Gastrocnemius medialis (tissue), 4 donors: ENCODE measurements around the gene ASPRV1.
A peak's percentile ranks its signal among the peaks of the same experiment; 100 is the strongest.

Source experiments
- POLR2A ChIP-seq, 2 donors: fragments of 450-650 bp; IDR thresholded peaks; one replicate each; pipeline ENCODE4 v1.6.1; 2017; ENCODE audit warnings: antibody characterized with exemption in 2 of 2, mild to moderate bottlenecking in 2 of 2, moderate library complexity in 2 of 2
- TF ChIP-seq, protein P1 (sequence below), 5 experiments: fragments of 450-650 bp in 3 of 5; fragments of 200-600 bp in 2 of 5; sonication (generic) in 2 of 5; IDR thresholded peaks in 4 of 5; conservative IDR thresholded peaks in 1 of 5; 1 replicate in 4 of 5; 2 replicates in 1 of 5; pipeline ENCODE4 v1.5.1; 2016 to 2019; ENCODE audit warnings: antibody characterized with exemption in 5 of 5, mild to moderate bottlenecking in 3 of 5, moderate library complexity in 3 of 5

DNA sequence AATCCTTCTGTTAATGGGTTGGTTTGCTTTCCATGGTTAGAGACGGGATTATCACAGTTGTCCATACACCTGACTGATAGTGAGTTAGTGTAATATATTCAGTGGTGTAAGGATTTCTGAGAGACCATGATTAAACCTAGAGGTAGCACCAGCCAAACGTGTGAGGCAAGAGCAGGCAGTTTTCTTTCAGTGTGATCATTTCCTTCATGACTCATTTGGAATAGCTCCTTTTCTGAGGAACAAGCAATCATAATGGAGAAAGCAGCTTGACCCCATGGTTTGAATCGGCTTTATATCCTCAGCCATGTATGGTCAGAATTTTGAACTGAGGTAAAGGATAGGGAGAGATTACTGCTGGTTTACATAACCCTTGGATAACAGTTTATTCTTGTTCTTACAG, 43.6 kb downstream of the ASPRV1 start:
- TF ChIP-seq, protein P1, sequence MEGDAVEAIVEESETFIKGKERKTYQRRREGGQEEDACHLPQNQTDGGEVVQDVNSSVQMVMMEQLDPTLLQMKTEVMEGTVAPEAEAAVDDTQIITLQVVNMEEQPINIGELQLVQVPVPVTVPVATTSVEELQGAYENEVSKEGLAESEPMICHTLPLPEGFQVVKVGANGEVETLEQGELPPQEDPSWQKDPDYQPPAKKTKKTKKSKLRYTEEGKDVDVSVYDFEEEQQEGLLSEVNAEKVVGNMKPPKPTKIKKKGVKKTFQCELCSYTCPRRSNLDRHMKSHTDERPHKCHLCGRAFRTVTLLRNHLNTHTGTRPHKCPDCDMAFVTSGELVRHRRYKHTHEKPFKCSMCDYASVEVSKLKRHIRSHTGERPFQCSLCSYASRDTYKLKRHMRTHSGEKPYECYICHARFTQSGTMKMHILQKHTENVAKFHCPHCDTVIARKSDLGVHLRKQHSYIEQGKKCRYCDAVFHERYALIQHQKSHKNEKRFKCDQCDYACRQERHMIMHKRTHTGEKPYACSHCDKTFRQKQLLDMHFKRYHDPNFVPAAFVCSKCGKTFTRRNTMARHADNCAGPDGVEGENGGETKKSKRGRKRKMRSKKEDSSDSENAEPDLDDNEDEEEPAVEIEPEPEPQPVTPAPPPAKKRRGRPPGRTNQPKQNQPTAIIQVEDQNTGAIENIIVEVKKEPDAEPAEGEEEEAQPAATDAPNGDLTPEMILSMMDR (IDR thresholded peaks at IDR 0.05 in 4 of 5, conservative IDR thresholded peaks at IDR 0.05 in 1 of 5) = no peak
- TF ChIP-seq POLR2A (IDR thresholded peaks at IDR 0.05) = peak in 1 of 2 donors; percentile 40
